OCI-LY7 (cell line): ENCODE results near the gene DNAAF8.

ENCODE experiments used
- CTCF ChIP-seq: fragments of 200-600 bp; sonication (generic); conservative IDR thresholded peaks from 2 replicates; pipeline ENCODE4 v1.5.1; 2014; ENCODE audit warnings: mild to moderate bottlenecking, antibody characterized with exemption, low read length, moderate library complexity, mixed read lengths
- EZH2phosphoT487 ChIP-seq: fragments of 200-600 bp; sonication (generic); IDR thresholded peaks from 2 replicates; pipeline ENCODE4 v1.6.1; 2018; ENCODE audit warnings: low read depth, borderline replicate concordance, mild to moderate bottlenecking, mixed run types, antibody characterized with exemption, low read length, moderate library complexity, mixed read lengths

GRCh38 chr16:4790261-4790660 lies 55.9 kb downstream of the DNAAF8 start:
- no peak for TF ChIP-seq CTCF
- TF ChIP-seq EZH2phosphoT487 = no peak
